ENCODE measurements around the gene FBXW10. TPM values are rescaled to one million over a fixed set of nuclear protein-coding genes. Genes with fewer than 3 reads are reported as not detected.
"Not testable (repeated sequence)": the region's sequence is repeated elsewhere in the genome, so short reads cannot be mapped to it uniquely, and the experiment has no call there.

Gene FBXW10, protein sequence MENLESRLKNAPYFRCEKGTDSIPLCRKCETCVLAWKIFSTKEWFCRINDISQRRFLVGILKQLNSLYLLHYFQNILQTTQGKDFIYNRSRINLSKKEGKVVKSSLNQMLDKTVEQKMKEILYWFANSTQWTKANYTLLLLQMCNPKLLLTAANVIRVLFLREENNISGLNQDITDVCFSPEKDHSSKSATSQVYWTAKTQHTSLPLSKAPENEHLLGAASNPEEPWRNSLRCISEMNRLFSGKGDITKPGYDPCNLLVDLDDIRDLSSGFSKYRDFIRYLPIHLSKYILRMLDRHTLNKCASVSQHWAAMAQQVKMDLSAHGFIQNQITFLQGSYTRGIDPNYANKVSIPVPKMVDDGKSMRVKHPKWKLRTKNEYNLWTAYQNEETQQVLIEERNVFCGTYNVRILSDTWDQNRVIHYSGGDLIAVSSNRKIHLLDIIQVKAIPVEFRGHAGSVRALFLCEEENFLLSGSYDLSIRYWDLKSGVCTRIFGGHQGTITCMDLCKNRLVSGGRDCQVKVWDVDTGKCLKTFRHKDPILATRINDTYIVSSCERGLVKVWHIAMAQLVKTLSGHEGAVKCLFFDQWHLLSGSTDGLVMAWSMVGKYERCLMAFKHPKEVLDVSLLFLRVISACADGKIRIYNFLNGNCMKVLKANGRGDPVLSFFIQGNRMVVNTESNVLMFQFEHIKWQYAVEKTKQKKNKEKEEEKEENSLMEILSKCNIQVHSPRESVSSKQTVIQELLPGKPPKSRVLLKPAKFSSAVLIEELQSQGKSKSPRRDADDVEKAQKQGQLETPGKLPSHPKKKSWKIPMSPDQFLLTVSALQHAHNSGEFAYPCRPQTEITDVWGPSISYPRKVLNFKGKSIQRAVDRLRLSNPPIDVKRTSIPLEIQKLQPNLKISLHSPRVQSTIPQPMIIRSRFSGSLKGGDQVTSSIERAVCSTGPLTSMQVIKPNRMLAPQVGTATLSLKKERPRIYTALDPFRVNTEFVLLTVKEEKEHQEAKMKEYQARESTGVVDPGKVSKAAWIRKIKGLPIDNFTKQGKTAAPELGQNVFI
- total RNA-seq, result 0.13 TPM in 1 of 2 replicates, not detected in the other
- 0.10 TPM for polyA plus RNA-seq (2012)

DNA sequence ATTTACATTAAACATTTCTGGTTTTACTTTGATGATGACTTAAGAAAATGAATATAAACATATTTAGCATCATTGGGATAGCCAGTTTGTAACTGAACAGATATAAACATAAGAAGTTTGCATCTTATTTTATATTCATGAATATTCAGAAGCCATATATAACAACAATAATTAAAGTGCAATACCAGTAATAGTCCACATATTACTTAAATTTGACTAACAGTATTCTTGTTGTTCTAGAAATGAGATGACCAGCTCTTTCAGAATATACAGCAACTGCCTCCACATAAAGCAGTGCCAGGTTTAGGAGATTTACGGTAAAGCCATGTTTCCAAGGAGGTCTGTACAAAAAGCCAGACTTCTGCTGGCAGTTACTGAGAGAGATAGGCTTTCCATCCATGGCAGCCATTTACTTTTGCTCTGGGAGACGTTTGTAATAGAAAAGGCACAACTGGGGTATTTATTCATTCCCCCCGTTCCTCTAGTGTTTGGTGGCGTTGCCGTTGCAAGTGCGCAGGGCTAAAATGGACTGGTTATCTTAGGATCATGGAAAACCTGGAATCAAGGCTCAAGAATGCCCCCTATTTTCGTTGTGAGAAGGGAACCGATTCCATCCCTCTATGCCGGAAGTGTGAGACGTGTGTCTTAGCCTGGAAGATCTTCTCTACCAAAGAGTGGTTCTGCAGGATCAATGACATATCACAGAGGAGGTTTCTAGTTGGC is at the start of gene FBXW10:
Gene FBXW10 (plus strand): TSS at position 356 of the 723 bp plus-strand sequence. CDS start 191 bp downstream, at position 547.
- DNase-seq (ENCODE audit: low read depth), result not testable (repeated sequence)

DNA sequence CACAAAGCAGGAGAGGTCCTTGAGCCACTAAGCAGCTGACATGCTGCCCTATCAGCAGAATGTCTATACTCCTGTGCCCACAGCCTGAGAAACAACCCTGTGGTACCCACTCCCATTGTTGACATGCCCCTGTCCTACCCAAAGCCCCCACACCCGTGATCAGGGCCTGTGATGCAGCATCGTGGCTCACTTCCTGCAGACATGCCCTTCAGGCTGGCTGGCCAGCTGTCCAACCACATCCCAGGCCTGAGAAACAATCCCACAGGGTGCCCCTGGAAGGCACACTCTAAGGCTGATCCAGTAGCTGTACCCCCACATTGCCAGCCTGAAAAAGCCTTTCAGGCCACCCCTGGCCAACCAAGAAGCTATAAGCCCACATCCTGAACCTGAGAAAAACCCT is 48.7 kb upstream of the FBXW10 start:
- DNase-seq (ENCODE audit: low read depth), result peak; percentile 70

- DNase-seq (ENCODE audit: low read depth), result not testable (repeated sequence)
These were observed 45.3 kb upstream of the FBXW10 start for GRCh38 chr17:18698473-18699103.

GRCh38 chr17:18705955-18706354 is 37.9 kb upstream of the FBXW10 start:
- not testable (repeated sequence) for DNase-seq (ENCODE audit: low read depth)

GRCh38 chr17:18708215-18708614 is 35.6 kb upstream of the FBXW10 start:
- not testable (repeated sequence) for DNase-seq (ENCODE audit: low read depth)

- peak; percentile 62 for DNase-seq (ENCODE audit: low read depth)
These were observed 31.4 kb upstream of the FBXW10 start for GRCh38 chr17:18712354-18712999.

- peak; percentile 67 for DNase-seq (ENCODE audit: low read depth)
These were observed 25.0 kb upstream of the FBXW10 start for GRCh38 chr17:18718643-18719427.

DNA sequence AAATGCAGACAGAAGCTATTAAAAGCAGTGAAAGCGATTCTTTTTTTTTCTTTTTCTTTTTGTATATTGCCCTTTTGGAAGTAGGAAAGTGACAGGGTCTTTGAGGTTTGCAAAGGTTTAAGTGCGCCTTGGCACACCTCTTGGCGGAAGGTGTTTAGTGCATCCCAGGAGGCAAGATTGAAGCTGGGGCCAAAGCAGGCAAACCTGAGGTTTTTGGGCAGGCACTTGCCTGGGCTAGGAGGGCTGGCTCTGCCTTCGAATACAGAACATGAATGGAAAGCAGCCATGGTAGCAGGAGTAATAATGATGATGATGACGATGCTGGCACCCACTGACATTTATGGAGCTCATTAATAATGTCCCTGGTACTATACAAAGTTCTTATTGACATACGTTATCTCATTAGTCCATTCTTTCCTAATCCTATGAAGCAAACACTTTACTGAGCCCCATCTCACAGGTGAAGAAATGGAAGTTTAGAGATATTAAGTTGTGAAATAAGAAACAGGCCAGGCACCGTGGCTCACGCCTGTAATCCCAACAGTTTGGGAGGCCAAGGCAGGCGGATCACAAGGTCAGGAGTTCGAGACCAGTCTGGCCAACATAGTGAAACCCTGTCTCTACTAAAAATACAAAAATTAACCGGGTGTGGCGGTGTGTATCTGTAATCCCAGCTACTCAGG is 24.3 kb upstream of the FBXW10 start:
- DNase-seq (ENCODE audit: low read depth), result not testable (repeated sequence)

DNA sequence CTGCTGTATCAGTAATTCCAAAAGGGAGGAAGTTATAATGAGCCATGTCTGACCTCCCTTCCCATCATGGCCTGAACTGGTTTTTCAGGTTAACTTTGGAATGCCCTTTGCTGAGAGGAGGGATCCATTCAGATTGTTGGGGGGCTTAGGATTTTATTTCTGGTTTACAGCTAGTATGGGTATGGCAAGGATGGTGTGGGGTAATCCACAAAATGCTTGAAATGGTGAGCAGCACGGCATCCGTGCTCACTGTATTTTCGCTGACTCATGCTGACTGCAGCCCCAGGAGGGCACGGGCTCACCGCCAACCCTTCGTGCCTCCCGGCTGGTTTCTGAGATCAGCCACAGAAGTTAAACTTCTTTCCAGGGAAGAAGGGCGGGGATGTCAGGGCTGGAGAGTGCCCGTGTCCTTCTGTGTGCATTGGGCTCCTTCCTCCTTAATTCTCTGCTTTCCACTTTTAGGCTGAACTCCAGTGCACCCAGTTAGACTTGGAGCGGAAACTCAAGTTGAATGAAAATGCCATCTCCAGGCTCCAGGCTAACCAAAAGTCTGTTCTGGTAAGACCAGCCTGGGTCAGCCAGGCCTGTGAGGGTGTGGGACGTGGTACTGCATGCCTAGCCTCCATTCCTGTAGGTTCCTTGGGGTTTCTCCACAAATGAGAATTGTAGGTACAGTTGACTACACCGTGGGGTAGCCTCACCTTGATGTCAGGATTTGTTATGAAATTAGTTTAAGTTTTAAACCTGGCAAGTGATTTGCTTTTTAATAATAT is 21.9 kb upstream of the FBXW10 start:
- DNase-seq (ENCODE audit: low read depth), result not testable (repeated sequence)

DNA sequence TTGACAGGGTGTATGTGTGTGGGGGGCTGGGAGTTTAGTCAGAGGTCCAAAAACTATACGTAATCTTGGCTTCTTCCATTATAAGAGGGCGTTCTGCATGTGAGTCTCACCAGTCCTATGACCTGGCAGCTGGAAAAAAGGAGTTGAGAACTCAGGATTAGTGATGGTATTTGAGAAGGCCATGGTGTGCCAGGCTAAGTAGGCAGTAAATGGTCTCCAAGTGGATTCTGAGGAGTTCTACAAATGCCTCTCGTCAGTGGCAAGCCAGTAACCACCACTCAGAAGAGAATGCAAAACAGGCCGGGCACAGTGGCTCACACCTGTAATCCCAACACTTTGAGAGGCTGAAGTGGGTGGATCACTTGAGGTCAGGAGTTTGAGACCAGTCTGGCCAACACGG is 21.2 kb upstream of the FBXW10 start:
- not testable (repeated sequence) for DNase-seq (ENCODE audit: low read depth)

DNA sequence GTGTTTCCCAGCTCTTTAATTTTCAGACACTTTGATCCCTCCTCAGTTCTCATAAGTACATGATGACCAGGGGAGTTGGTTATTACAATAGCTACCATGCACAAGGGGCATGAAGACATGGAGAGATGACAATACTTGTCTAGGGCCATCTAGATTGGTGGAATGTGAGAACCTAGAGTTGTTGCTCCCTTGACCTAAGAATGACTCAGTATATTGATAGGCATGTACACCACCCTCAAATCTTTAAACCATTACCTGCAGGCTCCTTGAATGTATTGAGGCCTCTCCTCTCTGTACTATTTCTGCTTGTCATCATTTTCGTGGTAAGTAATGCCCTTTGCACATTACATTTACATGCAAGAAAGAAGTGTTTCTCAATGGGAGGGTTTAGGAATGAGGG is 20.3 kb upstream of the FBXW10 start:
- not testable (repeated sequence) for DNase-seq (ENCODE audit: low read depth)

DNA sequence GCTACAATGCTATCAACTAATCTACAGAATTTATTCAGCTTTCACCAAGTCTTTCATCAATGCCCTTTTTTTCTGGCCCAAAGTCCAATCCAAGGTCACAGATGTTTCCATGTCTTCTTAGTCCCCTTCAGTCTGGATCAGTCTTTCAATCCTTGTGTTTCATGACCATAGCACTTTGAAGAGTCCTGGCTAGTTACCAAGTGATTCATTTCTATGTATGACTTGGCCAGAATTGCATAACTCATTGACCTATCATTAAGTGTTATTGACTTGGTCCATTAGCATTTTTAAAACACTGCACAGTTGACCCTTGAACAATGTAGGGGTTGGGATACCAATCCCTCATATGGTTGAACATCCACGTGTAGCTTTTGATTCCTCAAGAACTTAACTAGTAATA is 11.4 kb upstream of the FBXW10 start:
- DNase-seq (ENCODE audit: low read depth), result not testable (repeated sequence)

DNA sequence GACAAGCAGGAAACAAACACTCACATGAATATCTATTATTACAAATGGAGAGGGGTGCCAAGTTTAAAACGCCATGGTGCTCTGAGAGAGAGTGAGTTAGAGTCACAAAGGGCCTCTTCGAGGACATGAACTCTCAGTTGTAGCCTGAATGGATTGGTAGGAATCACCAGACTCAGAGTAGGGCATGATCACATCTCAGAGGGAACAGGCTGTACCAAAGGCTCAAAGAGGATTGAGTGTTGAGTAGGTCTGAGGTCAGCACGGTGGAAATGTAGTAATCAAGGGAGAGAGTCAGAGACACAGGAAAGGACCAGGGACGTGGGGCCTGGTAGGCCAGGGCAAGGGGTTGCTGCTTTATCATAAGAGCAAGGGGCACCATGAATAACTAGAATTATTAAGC is 10.5 kb upstream of the FBXW10 start:
- not testable (repeated sequence) for DNase-seq (ENCODE audit: low read depth)

DNA sequence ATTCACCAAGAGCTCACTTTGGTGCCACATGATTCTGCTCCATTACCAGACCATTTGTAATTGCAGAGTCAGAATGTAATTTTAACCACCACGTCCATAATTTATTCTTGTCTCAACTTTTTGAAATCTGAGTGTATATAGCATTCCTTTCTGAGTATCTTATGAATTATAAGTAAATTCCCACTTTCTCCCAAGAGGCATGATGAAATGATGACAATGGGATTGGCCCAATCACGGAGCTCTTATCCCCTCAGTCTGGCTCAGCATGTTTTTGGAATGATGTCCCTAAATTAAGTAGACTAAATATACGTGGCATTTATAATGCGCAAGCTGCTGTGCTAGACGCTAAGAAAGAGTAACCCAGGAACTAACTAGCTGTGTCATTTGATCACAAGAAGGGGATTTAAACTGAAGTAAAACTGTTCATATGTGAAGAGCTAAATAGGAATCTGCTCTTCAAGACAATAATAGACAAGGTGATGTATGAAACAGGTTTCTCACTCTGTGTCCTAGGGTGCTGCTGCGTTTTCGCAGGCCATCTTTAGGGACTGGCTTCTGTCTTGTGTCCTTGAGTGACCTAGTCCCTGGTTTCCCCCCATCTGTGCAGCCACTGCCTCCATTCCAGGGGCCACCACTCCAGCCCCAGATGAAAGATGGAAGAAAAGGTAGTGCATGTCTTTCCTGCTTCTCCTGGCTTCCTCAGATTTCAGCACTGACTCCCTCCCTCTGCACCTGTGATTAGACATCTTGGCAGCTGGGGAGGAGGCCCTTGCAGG is 4.0 kb upstream of the FBXW10 start:
- not testable (repeated sequence) for DNase-seq (ENCODE audit: low read depth)

- DNase-seq (ENCODE audit: low read depth), result not testable (repeated sequence)
These were observed 2.6 kb upstream of the FBXW10 start for GRCh38 chr17:18741228-18741627.

DNA sequence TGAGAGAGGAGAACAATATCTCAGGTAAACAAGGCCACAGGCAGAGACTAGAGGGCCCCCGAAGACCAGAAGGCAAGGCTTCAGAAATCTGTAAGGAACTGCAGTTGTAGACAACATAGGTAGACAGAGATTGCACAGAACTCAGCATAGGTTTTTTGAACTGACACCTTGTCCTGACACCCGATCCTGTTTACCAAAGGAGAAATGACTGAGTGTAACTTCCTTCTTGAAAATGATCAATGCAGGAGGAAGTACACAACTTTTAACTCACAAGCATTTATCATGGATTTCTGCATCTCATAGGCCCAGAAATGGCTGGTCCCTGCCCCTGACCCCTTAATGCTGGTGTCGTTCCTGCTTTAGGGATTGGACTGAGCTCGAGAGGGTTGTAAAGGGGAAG is 872 bp downstream of the FBXW10 start:
- not testable (repeated sequence) for DNase-seq (ENCODE audit: low read depth)

DNA sequence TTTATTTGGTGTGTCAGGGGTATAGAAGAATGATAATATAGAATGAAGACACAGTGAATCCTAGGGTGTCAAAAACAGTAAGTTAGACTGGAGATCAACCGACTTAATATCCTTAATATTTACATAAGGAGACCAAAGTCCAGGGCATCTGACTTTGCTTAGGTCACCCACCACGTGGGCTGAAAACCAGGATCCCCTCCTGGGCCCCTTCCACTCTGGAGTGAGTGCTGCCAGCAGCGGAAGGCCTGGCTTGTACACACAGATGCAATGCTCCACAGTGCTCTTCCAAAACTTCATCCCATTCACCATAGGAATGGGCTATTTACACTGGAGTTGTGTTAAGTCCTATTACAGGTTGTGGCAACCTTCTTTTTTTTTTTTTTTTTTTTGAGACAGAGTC is 2.7 kb downstream of the FBXW10 start:
- not testable (repeated sequence) for DNase-seq (ENCODE audit: low read depth)
